C4-2B (cell line): Measurements from ENCODE around the gene QRFP.
"Not testable (repeated sequence)": the region's sequence is repeated elsewhere in the genome, so short reads cannot be mapped to it uniquely, and the experiment has no call there.

ENCODE experiments used
- H3K27ac ChIP-seq: fragments of 450-650 bp; 2 replicates; pipeline ENCODE4 v1.5.1; 2017
- ZFX ChIP-seq: fragments of 450-650 bp; IDR thresholded peaks from 2 replicates; pipeline ENCODE4 v1.6.1; 2017
- TF ChIP-seq, protein P1 (sequence below): fragments of 450-650 bp; conservative IDR thresholded peaks from 2 replicates; pipeline ENCODE4 v1.5.1; 2017; ENCODE audit warnings: mild to moderate bottlenecking

QRFP gene

DNA sequence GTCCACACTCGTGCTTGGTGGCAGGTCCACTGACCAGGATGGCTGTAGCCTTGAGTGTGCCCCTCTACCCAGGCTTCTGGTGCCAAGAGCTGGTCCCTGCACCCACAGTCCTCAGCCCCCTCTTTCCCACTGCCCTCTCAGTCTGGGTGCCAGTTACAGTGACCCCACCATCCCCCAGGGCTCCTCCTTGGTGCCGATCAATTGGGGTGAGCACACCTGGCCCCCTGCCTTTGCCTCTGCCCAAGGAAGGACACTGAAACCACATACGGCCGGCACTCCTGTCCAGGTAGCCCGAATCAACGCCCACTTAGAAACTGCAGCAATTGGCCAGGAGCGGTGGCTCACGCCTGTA is 18.5 kb upstream of the QRFP start:
- no peak for TF ChIP-seq ZFX
- TF ChIP-seq, protein P1, sequence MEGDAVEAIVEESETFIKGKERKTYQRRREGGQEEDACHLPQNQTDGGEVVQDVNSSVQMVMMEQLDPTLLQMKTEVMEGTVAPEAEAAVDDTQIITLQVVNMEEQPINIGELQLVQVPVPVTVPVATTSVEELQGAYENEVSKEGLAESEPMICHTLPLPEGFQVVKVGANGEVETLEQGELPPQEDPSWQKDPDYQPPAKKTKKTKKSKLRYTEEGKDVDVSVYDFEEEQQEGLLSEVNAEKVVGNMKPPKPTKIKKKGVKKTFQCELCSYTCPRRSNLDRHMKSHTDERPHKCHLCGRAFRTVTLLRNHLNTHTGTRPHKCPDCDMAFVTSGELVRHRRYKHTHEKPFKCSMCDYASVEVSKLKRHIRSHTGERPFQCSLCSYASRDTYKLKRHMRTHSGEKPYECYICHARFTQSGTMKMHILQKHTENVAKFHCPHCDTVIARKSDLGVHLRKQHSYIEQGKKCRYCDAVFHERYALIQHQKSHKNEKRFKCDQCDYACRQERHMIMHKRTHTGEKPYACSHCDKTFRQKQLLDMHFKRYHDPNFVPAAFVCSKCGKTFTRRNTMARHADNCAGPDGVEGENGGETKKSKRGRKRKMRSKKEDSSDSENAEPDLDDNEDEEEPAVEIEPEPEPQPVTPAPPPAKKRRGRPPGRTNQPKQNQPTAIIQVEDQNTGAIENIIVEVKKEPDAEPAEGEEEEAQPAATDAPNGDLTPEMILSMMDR: no peak
- no peak overlapping the region for H3K27ac ChIP-seq

DNA sequence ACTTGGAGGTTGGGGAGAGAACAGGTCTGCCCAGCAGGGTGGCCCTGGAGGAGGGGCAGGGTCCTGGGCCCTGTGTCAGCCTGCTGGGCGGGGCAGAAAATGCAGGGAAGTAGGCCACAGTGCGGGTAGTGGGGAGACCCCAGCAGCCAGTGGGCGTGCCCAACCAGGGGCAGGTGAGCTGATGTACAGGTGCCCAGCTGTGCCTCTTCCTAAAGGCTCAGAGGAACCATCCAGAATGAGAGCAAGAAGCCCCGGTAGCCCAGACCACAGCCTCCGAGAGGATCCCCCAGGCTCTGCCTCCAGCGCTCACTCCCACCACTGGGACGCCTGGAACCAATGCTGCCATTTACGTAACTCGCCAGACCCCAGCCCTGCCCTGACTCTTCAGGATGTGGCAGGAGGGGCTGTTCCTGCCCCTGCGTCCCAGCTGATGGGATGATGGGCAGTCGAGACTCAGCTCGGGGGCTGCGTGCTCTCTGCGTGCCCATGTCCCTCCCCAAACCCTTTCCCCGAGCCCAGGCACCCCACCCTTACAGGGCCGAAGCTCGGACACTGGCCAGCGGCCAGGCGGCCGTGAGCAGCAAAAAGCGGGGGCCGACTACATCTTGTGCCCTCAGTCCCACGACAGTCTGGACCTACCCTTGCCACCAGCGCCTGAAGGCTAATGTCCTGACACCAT is 17.9 kb upstream of the QRFP start:
- no peak for TF ChIP-seq ZFX
- TF ChIP-seq, protein P1: no peak
- H3K27ac ChIP-seq: no peak overlapping the region

DNA sequence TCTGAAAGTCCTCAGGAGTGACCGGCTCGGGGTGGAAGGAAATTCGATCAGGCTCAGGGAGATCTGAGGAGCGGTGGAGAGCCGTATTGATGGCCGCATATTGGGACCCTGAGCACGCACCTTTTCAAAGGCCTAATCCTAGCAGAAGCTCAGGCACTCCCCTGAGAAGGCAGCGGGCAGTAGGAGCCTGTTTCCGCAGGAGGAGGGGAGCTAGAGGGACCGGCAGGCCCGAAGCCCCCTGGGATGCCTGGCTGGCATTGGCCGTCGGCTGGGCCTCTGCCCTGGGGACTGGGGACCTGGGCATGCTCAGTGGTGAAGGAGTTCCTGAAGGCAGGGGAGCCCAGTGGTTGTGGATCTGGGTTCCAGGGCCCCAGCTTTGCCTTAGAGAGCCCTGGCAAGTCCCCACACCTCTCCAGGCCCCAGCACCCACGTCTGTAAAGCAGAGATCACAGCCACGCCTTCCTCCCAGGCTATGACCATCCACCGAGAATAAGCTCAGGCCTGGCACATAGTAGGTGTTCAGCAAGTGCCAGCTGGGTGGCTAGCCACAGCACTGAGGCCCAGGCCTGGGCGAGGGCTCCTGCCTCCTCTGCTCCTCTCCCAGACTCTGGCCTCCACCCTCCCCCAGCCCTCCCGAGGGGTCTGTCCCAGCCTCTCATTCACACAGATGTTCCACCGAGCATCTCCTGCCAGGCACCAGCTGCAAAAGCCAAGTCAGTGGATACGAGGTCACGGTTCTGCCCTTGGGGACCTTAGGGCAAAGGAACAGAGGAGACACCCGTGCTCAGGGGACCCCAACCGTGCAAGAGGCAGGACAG is 17.2 kb upstream of the QRFP start:
- no peak for TF ChIP-seq ZFX
- TF ChIP-seq, protein P1: no peak
- H3K27ac ChIP-seq: no peak overlapping the region

DNA sequence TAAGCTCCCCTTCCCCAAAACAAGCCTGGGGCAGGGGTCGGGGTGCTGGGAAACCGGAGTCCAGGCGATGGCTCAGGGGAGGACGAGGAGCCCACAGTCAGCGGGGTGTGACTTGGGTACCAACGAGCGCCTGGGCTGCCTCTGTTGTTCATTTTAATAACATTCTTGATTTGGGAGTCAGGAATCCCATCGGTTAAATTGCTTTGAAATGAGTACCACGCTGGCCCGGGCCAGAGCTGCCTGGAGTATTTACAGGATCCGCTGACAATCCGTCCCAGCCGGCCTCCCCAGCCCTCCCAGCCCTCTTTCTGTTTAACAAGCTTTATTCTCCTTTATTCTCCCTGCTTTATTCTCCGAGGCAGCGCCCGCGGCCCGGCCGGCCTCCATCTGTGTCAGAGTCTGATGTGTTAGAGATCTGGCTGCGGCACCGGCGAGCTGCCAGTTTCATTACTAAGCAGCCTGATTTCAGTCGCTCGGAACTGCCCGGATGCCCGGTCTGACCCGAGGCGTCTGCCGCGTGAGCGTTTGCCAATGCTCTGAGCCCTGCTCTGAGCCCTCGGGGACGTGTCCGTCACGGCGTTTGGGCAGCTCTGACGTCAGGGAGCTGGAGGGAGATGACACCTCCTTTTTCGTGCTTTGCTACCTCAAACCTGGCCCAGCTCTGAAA is 16.5 kb upstream of the QRFP start:
- no peak overlapping the region for H3K27ac ChIP-seq
- TF ChIP-seq, protein P1: no peak
- TF ChIP-seq ZFX: no peak

DNA sequence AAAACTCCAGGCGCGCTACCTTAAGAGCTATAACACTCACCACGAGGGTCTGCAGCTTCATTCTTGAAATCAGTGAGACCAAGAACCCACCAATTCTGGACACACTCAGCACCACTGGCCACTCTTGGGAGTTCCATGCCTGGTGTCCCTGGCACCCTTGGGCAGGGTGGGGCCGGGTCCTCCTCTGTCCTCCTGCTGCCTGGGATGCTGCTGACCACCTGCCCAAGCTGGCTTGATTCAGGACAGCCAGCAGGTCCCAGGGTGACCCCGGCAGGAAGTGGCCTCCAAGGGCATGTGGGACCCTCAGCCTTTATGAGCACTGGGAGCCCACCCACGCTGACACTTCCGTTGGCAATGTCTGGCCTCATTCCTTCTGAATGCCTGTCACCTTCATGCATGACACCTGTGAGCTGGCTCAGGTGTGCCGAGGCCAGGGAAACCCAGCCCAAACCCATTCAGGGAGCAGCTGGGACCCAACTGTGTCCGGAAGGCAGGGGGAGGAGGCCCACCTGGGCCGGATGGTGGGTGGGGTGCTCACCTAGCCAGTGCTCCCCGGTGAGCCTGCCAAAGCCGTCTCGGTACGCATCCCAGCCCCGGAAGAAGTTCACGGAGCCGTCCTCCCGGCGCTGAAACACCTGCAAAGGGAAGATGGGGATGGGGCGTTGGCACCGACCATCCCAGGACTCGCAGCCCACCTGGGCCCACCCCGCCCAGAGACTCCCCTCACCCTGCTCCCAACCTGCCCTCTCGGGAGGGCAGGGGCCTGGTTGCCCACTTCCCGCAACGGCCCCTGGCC is 14.8 kb upstream of the QRFP start:
- TF ChIP-seq ZFX: no peak
- TF ChIP-seq, protein P1: no peak
- no peak overlapping the region for H3K27ac ChIP-seq

DNA sequence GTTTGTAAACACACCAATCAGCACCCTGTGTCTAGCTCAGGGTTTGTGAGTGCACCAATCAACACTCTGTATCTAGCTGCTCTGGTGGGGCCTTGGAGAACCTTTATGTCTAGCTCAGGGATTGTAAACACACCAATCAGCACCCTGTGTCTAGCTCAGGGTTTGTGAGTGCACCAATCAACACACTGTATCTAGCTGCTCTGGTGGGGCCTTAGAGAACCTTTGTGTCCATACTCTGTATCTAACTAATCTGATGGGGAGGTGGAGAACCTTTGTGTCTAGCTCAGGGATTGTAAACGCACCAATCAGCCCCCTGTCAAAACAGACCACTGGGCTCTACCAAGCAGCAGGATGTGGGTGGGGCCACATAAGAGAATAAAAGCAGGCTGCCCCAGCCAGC is 14.1 kb upstream of the QRFP start:
- H3K27ac ChIP-seq: not testable (repeated sequence)

DNA sequence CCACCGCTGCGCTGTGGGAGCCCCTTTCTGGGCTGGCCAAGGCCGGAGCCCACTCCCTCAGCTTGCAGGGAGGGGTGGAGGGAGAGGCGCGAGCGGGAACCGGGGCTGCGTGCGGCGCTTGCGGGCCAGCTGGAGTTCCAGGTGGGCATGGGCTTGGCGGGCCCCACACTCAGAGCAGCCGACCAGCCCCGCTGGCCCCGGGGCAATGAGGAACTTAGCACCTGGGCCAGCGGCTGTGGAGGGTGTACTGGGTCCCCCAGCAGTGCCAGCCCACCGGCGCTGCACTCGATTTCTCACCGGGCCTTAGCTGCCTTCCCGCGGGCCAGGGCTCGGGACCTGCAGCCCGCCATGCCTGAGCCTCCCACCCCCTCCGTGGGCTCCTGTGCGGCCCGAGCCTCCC is 13.4 kb upstream of the QRFP start:
- H3K27ac ChIP-seq: not testable (repeated sequence)

DNA sequence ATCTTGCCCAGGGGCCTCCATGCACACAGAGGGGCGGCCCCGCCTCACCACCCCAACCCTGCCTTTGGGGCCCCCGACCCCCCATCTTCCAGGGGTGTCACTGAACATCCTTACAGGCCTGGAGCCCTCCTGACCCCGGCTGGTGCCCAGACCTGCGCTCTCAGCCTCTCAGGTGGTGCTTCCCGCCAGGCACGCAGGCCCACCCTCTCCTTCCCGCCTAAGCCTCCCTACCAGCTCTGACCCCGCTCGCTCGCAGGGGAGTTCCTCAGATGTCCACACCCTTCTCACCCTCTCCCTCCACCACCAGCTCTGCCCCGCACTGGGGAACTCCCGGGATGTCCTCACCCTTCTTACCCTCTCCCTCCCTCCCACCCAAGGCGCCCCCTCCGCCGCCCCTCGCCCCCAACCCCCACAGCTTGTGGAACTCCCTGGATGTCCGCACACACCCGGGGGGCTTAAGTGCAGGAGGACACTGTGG is 12.3 kb upstream of the QRFP start:
- TF ChIP-seq, protein P1: no peak
- no peak for TF ChIP-seq ZFX
- no peak overlapping the region for H3K27ac ChIP-seq
